ENCODE results near the gene RUNX1.
A peak's percentile ranks its signal among the peaks of the same experiment; 100 is the strongest.
"Not testable (repeated sequence)": the region's sequence is repeated elsewhere in the genome, so short reads cannot be mapped to it uniquely, and the experiment has no call there.

Gene RUNX1

DNA sequence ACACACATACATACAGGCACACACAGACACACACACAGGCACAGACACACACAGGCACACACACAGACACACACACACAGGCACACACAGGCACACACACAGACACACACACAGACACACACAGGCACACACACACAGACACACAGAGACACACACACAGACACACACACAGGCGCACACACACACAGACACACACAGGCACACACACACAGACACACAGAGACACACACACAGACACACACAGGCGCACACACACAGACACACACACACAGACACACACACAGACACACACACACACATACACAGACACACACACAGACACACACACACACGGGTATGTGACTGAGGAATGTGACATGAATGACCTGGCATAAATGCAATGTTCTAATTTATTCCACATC is 55.6 kb downstream of the RUNX1 start:
- DNase-seq (ENCODE audit: low read depth, low spot score): not testable (repeated sequence)

- no peak for DNase-seq (ENCODE audit: low read depth, low spot score)
These were observed 56.2 kb downstream of the RUNX1 start for GRCh38 chr21:34992736-34993398.

- no peak for DNase-seq (ENCODE audit: low read depth, low spot score)
These were observed 56.9 kb downstream of the RUNX1 start for GRCh38 chr21:34992180-34992579.

DNA sequence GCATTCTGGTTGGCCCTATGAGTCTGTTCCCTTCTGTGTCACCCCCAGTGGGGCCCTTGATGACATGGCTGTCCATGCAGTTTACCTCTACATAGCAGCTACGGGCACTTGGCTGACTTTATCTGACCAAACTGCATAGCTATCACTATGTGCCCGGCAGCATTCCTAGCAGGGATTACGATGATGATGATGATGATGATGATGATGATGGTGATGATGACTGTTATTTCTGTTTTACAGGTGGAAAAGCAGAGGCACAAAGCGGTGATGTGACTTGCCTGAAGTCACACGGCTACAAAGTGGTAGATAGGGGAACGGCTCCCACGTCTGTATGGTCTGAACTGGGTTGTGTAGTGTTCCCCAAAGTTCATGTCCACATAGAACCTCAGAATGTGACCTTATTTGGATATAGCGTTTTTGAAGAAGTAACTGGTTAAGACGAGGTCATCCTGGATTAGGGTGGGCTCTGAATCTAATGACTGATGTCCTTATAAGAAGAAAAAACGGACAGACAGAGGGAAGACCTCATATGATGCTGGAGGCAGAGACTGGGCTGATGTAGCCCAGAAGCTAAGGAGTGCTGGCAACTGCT is 57.6 kb downstream of the RUNX1 start:
- no peak for DNase-seq (ENCODE audit: low read depth, low spot score)

- no peak for DNase-seq (ENCODE audit: low read depth, low spot score)
These were observed 58.3 kb downstream of the RUNX1 start for GRCh38 chr21:34990842-34991241.

GRCh38 chr21:34989337-34990151 is 59.6 kb downstream of the RUNX1 start:
- DNase-seq (ENCODE audit: low read depth, low spot score): no peak

DNA sequence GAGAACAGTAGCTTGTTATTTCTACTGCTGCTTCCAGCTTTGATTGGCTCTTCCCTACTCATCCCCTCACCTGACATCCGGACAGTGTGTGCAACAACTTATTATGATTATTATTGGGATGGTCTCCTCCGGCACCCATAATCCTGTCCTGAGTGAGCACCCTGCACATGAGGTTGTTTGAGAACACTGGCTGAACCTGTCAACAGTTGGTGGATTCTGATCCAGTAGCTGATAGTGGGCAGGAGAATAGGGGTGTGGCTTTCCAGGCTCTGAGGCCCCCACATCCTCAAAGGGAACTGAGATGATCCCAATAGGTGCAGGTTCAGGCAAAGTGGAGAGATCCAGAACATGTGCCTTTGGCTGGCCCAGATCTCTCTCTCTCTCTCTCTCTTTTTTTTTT is 60.5 kb downstream of the RUNX1 start:
- no peak for DNase-seq (ENCODE audit: low read depth, low spot score)

DNA sequence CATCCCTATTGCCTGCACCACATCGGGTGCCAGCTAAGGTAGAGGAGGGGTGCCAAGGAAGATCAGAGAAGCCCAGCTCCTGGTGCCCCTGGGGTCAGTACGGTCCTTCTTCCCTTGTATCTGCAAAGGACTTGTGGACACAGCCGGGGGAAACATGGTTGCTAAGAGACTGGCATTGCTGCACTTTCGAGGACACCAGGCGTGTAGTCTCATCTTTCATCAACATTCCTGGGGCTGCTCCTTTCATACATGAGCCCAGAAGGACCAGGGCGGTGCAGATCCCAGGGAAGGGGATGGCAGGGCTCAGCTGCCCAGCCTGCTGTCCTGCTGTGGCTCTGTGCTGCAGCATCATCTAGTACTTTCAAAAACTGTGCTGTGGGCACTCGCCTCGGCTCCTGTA is 61.0 kb downstream of the RUNX1 start:
- no peak for DNase-seq (ENCODE audit: low read depth, low spot score)

DNA sequence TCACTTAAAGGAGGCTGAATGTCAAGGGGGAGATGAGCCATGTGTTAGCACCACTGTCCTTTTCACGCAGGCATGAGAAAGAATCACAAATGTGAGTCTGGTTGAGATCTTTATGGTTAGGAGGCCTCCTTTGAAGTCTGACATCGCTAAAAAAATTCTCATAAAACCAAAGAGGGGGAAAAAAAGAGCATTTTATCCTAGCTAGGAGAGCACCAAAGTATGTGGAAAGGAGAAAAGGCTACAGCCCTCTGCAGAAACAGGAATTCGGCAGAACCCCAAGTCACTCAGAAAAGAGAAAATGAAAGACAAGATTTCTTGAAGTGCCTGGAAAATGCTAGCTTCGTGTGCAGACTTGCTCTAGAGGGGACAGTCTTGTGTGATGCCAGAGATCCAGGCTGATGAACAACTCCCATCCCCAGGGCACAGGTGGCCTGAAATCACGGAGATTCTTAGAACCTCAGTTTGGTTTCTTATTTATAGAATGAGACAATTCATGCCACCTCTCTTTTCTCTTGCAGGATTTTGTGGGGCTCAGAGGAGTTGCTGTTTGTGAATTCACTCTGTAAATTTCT is 61.5 kb downstream of the RUNX1 start:
- no peak for DNase-seq (ENCODE audit: low read depth, low spot score)

- peak; percentile 50 for DNase-seq (ENCODE audit: low read depth, low spot score)
These were observed 62.3 kb downstream of the RUNX1 start for GRCh38 chr21:34986561-34987500.

- DNase-seq (ENCODE audit: low read depth, low spot score): no peak
These were observed 64.6 kb downstream of the RUNX1 start for GRCh38 chr21:34984356-34985058.

DNA sequence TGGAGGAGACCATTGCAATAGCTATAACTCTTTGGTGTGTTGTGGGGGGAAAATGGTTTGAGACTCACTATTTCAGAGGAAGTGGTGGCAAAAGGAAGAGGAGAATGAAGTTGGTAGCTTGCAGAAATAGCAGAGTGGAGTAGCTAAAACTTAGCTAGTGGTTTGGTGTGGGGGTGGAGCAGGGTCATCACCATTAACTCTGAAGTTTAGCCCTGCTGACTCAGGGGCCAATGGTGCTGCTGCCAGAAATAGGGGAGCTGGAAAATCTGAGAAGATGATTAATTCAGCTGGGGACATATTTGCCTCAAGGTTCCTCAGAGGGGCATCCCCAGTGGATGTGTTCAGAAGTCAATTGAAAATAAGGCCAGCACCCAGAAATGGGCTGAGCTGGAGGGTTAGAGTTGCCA is 65.4 kb downstream of the RUNX1 start:
- peak; percentile 38 for DNase-seq (ENCODE audit: low read depth, low spot score)

GRCh38 chr21:34981791-34982190 is 67.3 kb downstream of the RUNX1 start:
- DNase-seq (ENCODE audit: low read depth, low spot score): no peak

- DNase-seq (ENCODE audit: low read depth, low spot score): no peak
These were observed 68.5 kb downstream of the RUNX1 start for GRCh38 chr21:34980423-34981115.

- no peak for DNase-seq (ENCODE audit: low read depth, low spot score)
These were observed 69.7 kb downstream of the RUNX1 start for GRCh38 chr21:34979383-34979782.

DNA sequence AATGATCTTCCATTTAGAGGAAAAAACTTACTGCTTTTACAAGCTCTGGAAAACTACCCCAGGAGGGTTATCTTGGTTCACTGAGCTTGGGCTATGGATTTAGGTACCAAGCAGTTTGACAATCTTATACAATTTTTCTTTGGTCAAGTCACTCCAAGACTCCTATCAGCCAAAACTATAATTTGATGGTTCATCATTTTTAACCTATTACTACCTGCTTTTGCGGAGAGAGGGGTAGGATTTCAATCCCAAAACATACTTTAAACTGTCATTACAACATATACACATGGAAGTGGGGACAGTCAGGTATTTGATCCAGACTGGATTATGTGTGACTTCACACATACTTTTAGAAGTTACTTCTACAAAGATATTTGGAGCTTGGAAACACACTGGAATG is 71.8 kb downstream of the RUNX1 start:
- DNase-seq (ENCODE audit: low read depth, low spot score): no peak

DNA sequence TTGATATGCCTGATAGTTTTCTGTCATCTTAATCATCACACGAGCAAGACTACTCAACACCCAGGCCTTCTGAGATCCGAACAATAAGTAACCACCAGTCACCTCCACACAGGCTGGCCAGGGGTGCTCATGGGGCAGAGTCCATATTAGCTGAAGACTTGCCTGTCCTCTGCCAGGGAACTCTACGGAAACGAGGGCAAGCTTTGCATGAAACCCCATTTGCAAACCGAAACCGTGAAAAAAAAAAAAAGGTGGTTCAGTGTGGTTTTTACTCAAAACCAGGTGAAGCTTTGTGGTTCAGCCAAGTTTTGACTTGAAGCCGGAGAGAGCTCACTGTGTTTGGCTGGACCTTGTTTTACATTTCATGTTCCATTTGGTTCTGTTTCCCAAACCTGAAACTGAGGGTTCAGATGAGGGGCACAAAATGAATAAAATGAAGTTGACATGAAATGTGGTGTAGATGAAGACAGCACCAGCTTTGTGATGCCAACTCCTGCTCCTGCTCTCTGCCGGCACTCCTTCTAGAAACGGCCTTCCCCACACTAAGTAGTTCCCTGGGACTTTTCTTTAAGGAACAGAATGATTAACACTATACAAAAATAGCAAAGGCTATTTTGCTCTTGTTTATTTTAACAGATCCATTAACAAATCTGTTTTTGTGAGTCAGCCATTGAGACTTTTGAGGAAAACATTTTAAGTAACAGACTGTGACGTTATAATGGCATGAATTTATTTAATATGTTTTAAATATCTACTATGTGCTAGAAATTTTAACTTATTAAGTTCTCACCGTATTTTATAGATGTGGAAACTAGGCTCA is 74.7 kb downstream of the RUNX1 start:
- no peak for DNase-seq (ENCODE audit: low read depth, low spot score)

- DNase-seq (ENCODE audit: low read depth, low spot score): no peak
These were observed 75.4 kb downstream of the RUNX1 start for GRCh38 chr21:34973685-34974084.

DNA sequence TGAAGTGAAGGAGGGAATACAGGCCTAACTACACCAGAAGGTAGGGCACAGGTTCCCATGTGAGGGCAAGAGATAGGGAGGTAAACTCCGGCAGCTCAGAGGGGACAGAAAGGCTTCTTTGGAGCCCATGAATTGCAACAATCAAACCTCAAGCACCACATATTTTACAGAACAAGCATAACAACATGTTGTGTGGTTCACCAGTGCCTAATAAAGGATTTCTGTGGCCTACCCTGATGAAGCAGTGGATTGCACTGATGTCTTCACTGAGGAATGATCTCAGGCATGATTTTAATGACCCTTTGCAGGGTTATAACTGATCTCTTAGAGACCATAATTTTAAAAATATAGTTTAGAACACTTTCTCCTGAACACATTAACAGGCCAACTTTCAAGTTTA is 77.4 kb downstream of the RUNX1 start:
- no peak for DNase-seq (ENCODE audit: low read depth, low spot score)

All from activated naive CD8-positive, alpha-beta T cell treated with anti-CD3 and anti-CD28 coated beads, Interleukin-2, amount 50 U/mL, for 16 hours (primary cell).